ENCODE measurements around the gene SLC38A11.

Gene SLC38A11

GRCh38 chr2:164960159-164960558 lies 4.8 kb upstream of the SLC38A11 start:
- Histone ChIP-seq H2AK5ac (ENCODE audit: low read depth, low read length) (no peak overlapping the region), H4K91ac (ENCODE audit: low read depth, low read length, poor library complexity) (no peak overlapping the region), H4K8ac (ENCODE audit: low read depth, low read length) (no peak overlapping the region), H3K9ac (ENCODE audit: low read depth, low read length, poor library complexity) (no peak overlapping the region), H3K27me3 (ENCODE audit: control insufficient read depth in 3 of 3, insufficient read depth in 3 of 3, low read depth in 1 of 3, low read length in 3 of 3) (no peaks in the 10 kb centered on the region), H2BK12ac (ENCODE audit: low read length) (no peak overlapping the region), H3K4me3 (ENCODE audit: low read length in 2 of 2) (no peak overlapping the region), H3K4me1 (ENCODE audit: control insufficient read depth in 2 of 2, insufficient read depth in 1 of 2, low read depth in 1 of 2, low read length in 2 of 2) (no peaks in the 10 kb centered on the region), H3K14ac (ENCODE audit: low read length) (no peak overlapping the region), H2BK15ac (ENCODE audit: low read length) (no peak overlapping the region), H3K4me2 (ENCODE audit: insufficient read depth, low read length, poor library complexity, severe bottlenecking) (no peak overlapping the region), H2BK120ac (ENCODE audit: low read depth, low read length) (no peak overlapping the region), H3K4ac (ENCODE audit: low read length) (no peak overlapping the region), H3K27ac (replicated peaks; ENCODE audit: low read length) (no peak overlapping the region), H3K18ac (ENCODE audit: low read length) (no peak overlapping the region), H3K79me1 (ENCODE audit: low read depth, low read length) (no peaks in the 10 kb centered on the region), H3K36me3 (replicated peaks in 1 of 2; ENCODE audit: control insufficient read depth in 2 of 2, insufficient read depth in 2 of 2, low read length in 2 of 2) (no peaks in the 10 kb centered on the region), H3K23ac (ENCODE audit: low read depth, low read length, poor library complexity) (no peak overlapping the region), H2BK5ac (ENCODE audit: low read length) (no peak overlapping the region), H2AFZ (ENCODE audit: low read length) (no peak overlapping the region), H3K9me3 (replicated peaks in 1 of 2; ENCODE audit: control insufficient read depth in 2 of 2, insufficient read depth in 1 of 2, low read depth in 1 of 2, low read length in 2 of 2) (no peaks in the 10 kb centered on the region)
- no CpG with 5 or more reads among the region's 2 CpGs for WGBS, 2 donors (ENCODE audit: extremely low coverage in 2 of 2, insufficient read length in 2 of 2, insufficient replicate concordance in 1 of 2)
- no peak for DNase-seq (ENCODE audit: low spot score)

DNA sequence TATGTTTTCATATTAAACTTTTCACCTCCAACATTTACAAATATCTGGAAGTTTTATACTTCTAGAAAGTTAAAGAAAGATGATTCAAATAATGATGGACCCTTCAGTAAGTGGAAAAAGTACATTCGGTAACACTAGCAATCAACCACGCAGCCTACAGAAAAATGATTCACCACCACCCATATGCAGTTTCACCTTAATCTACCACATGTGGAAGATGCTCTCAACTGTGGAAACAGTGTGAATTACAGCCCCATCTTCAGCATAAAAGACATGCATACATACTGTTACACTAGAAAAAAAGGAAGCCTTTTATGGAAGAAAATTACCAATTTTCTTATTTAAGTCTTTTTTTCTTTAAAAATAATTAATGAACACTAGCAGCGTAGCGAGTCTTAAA lies 1.1 kb downstream of the SLC38A11 start:
- H3K23ac ChIP-seq (ENCODE audit: low read depth, low read length, poor library complexity): no peak overlapping the region
- H2AFZ ChIP-seq (ENCODE audit: low read length): no peak overlapping the region
- H3K4me3 ChIP-seq (ENCODE audit: low read length in 2 of 2): no peak overlapping the region
- H2BK15ac ChIP-seq (ENCODE audit: low read length): no peak overlapping the region
- no peak overlapping the region for H4K91ac ChIP-seq (ENCODE audit: low read depth, low read length, poor library complexity)
- H2BK120ac ChIP-seq (ENCODE audit: low read depth, low read length): no peak overlapping the region
- no peak overlapping the region for H3K18ac ChIP-seq (ENCODE audit: low read length)
- H2BK5ac ChIP-seq (ENCODE audit: low read length): no peak overlapping the region
- H3K27me3 ChIP-seq (ENCODE audit: control insufficient read depth in 3 of 3, insufficient read depth in 3 of 3, low read depth in 1 of 3, low read length in 3 of 3): no peaks in the 10 kb centered on the region
- H3K4me1 ChIP-seq (ENCODE audit: control insufficient read depth in 2 of 2, insufficient read depth in 1 of 2, low read depth in 1 of 2, low read length in 2 of 2): no peaks in the 10 kb centered on the region
- no peak for DNase-seq (ENCODE audit: low spot score)
- no CpG with 5 or more reads among the region's 4 CpGs for WGBS, 2 donors (ENCODE audit: extremely low coverage in 2 of 2, insufficient read length in 2 of 2, insufficient replicate concordance in 1 of 2)
- H3K36me3 ChIP-seq (replicated peaks in 1 of 2; ENCODE audit: control insufficient read depth in 2 of 2, insufficient read depth in 2 of 2, low read length in 2 of 2): no peaks in the 10 kb centered on the region
- H3K9me3 ChIP-seq (replicated peaks in 1 of 2; ENCODE audit: control insufficient read depth in 2 of 2, insufficient read depth in 1 of 2, low read depth in 1 of 2, low read length in 2 of 2): no peaks in the 10 kb centered on the region
- no peak overlapping the region for H4K8ac ChIP-seq (ENCODE audit: low read depth, low read length)
- no peak overlapping the region for H3K27ac ChIP-seq (replicated peaks; ENCODE audit: low read length)
- H3K14ac ChIP-seq (ENCODE audit: low read length): no peak overlapping the region
- H3K4ac ChIP-seq (ENCODE audit: low read length): no peak overlapping the region
- no peaks in the 10 kb centered on the region for H3K79me1 ChIP-seq (ENCODE audit: low read depth, low read length)
- no peak overlapping the region for H3K4me2 ChIP-seq (ENCODE audit: insufficient read depth, low read length, poor library complexity, severe bottlenecking)
- H3K9ac ChIP-seq (ENCODE audit: low read depth, low read length, poor library complexity): no peak overlapping the region
- no peak overlapping the region for H2AK5ac ChIP-seq (ENCODE audit: low read depth, low read length)
- no peak overlapping the region for H2BK12ac ChIP-seq (ENCODE audit: low read length)

DNA sequence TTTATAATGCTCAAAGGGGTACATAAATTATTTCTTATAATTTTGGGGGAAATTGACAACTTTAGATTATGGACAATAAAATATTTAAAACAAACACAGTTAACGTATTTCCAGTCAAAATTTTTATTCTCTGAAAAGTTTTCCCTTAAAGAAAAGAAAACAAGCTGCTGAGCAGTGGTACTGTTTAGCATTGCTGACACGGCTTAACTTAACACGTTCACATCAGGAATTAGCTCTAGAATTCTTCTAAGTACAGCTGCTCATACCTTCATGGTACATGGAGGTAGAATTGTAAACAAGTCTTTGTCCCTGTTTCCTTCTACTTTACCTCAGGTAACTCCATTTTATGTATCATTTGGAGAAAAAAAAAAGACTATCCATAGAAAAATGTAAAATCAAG lies 2.0 kb downstream of the SLC38A11 start:
- Histone ChIP-seq H2BK12ac (ENCODE audit: low read length) (no peak overlapping the region), H2AFZ (ENCODE audit: low read length) (no peak overlapping the region), H3K4me2 (ENCODE audit: insufficient read depth, low read length, poor library complexity, severe bottlenecking) (no peak overlapping the region), H3K14ac (ENCODE audit: low read length) (no peak overlapping the region), H2BK5ac (ENCODE audit: low read length) (no peak overlapping the region), H3K79me1 (ENCODE audit: low read depth, low read length) (no peaks in the 10 kb centered on the region), H4K91ac (ENCODE audit: low read depth, low read length, poor library complexity) (no peak overlapping the region), H2BK15ac (ENCODE audit: low read length) (no peak overlapping the region), H2AK5ac (ENCODE audit: low read depth, low read length) (no peak overlapping the region), H4K8ac (ENCODE audit: low read depth, low read length) (no peak overlapping the region), H3K36me3 (replicated peaks in 1 of 2; ENCODE audit: control insufficient read depth in 2 of 2, insufficient read depth in 2 of 2, low read length in 2 of 2) (no peaks in the 10 kb centered on the region), H3K9ac (ENCODE audit: low read depth, low read length, poor library complexity) (no peak overlapping the region), H2BK120ac (ENCODE audit: low read depth, low read length) (no peak overlapping the region), H3K23ac (ENCODE audit: low read depth, low read length, poor library complexity) (no peak overlapping the region), H3K4ac (ENCODE audit: low read length) (no peak overlapping the region), H3K4me3 (ENCODE audit: low read length in 2 of 2) (no peak overlapping the region), H3K18ac (ENCODE audit: low read length) (no peak overlapping the region), H3K4me1 (ENCODE audit: control insufficient read depth in 2 of 2, insufficient read depth in 1 of 2, low read depth in 1 of 2, low read length in 2 of 2) (no peaks in the 10 kb centered on the region), H3K27ac (replicated peaks; ENCODE audit: low read length) (no peak overlapping the region), H3K27me3 (ENCODE audit: control insufficient read depth in 3 of 3, insufficient read depth in 3 of 3, low read depth in 1 of 3, low read length in 3 of 3) (no peaks in the 10 kb centered on the region), H3K9me3 (replicated peaks in 1 of 2; ENCODE audit: control insufficient read depth in 2 of 2, insufficient read depth in 1 of 2, low read depth in 1 of 2, low read length in 2 of 2) (no peaks in the 10 kb centered on the region)
- WGBS, 2 donors (ENCODE audit: extremely low coverage in 2 of 2, insufficient read length in 2 of 2, insufficient replicate concordance in 1 of 2): no CpG with 5 or more reads among the region's 3 CpGs
- DNase-seq (ENCODE audit: low spot score): no peak

GRCh38 chr2:164952057-164952702 lies 3.1 kb downstream of the SLC38A11 start:
- Histone ChIP-seq H3K4ac (ENCODE audit: low read length) (no peak overlapping the region), H3K36me3 (replicated peaks in 1 of 2; ENCODE audit: control insufficient read depth in 2 of 2, insufficient read depth in 2 of 2, low read length in 2 of 2) (no peaks in the 10 kb centered on the region), H3K27ac (replicated peaks; ENCODE audit: low read length) (no peak overlapping the region), H2AK5ac (ENCODE audit: low read depth, low read length) (no peak overlapping the region), H3K9ac (ENCODE audit: low read depth, low read length, poor library complexity) (no peak overlapping the region), H2BK15ac (ENCODE audit: low read length) (no peak overlapping the region), H3K4me3 (ENCODE audit: low read length in 2 of 2) (no peak overlapping the region), H3K27me3 (ENCODE audit: control insufficient read depth in 3 of 3, insufficient read depth in 3 of 3, low read depth in 1 of 3, low read length in 3 of 3) (no peaks in the 10 kb centered on the region), H3K79me1 (ENCODE audit: low read depth, low read length) (no peaks in the 10 kb centered on the region), H2BK120ac (ENCODE audit: low read depth, low read length) (no peak overlapping the region), H3K4me2 (ENCODE audit: insufficient read depth, low read length, poor library complexity, severe bottlenecking) (no peak overlapping the region), H3K23ac (ENCODE audit: low read depth, low read length, poor library complexity) (no peak overlapping the region), H2BK12ac (ENCODE audit: low read length) (no peak overlapping the region), H3K4me1 (ENCODE audit: control insufficient read depth in 2 of 2, insufficient read depth in 1 of 2, low read depth in 1 of 2, low read length in 2 of 2) (no peaks in the 10 kb centered on the region), H2AFZ (ENCODE audit: low read length) (no peak overlapping the region), H4K8ac (ENCODE audit: low read depth, low read length) (no peak overlapping the region), H2BK5ac (ENCODE audit: low read length) (no peak overlapping the region), H3K14ac (ENCODE audit: low read length) (no peak overlapping the region), H3K9me3 (replicated peaks in 1 of 2; ENCODE audit: control insufficient read depth in 2 of 2, insufficient read depth in 1 of 2, low read depth in 1 of 2, low read length in 2 of 2) (no peaks in the 10 kb centered on the region), H3K18ac (ENCODE audit: low read length) (no peak overlapping the region), H4K91ac (ENCODE audit: low read depth, low read length, poor library complexity) (no peak overlapping the region)
- no CpG with 5 or more reads among the region's 8 CpGs for WGBS, 2 donors (ENCODE audit: extremely low coverage in 2 of 2, insufficient read length in 2 of 2, insufficient replicate concordance in 1 of 2)
- no peak for DNase-seq (ENCODE audit: low spot score)

All from neuronal stem cell (in vitro differentiated cells).